ENCODE data around the gene AMZ1. TPM values are rescaled to one million over a fixed set of nuclear protein-coding genes. Genes with fewer than 3 reads are reported as not detected.
A peak's percentile ranks its signal among the peaks of the same experiment; 100 is the strongest.

AMZ1 gene
- total RNA-seq, 4 donors from 2014 or later = under 0.01 to 1.2 (median 0.53) TPM

DNA sequence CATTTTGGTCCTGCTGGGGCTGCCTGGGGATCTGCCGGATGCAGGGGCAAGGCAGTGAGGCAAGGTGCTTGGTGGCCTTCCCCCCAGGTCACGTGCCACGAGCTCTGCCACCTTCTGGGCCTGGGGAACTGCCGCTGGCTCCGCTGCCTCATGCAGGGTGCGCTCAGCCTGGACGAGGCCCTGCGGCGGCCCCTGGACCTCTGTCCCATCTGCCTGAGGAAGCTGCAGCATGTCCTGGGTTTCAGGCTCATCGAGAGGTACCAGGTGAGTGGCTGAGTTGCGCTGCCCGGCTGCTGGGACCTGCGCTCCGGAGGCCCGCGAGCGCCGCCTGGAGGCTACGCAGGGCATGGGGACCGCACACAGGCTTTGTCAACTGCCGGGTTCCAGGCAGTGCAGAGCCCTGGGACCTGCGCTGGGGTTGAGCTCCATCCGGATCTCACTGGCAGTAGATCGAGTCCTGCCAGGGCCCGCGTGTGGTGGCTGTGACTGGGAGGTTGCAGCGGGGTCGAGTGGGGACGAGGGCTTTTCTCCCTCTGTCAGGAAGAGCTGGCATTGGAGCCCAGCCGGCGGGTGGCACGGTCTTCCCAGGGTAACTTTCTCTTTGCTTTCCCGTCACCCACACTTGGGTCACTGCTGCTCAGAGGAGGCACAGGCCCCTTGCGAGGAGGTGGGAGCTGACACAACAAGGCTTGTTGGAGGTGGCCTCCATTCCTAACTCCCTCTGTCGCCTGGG lies 21.7 kb downstream of the AMZ1 start:
- Histone ChIP-seq H3K27ac (replicated peaks in 1 of 4) (no peak overlapping the region), H3K36me3 (no peaks in the 10 kb centered on the region), H3K9me3 (no peaks in the 10 kb centered on the region), H3K27me3 (no peaks in the 10 kb centered on the region), H3K4me3 (peak overlapping the region in 1 of 4 donors; percentile 32), H3K4me1 (peaks cover 9 to 17% (median 11%) of the 10 kb centered on the region in 4 donors)
- no peak for TF ChIP-seq POLR2AphosphoS5 (IDR thresholded peaks at IDR 0.05)
- TF ChIP-seq, protein P1, sequence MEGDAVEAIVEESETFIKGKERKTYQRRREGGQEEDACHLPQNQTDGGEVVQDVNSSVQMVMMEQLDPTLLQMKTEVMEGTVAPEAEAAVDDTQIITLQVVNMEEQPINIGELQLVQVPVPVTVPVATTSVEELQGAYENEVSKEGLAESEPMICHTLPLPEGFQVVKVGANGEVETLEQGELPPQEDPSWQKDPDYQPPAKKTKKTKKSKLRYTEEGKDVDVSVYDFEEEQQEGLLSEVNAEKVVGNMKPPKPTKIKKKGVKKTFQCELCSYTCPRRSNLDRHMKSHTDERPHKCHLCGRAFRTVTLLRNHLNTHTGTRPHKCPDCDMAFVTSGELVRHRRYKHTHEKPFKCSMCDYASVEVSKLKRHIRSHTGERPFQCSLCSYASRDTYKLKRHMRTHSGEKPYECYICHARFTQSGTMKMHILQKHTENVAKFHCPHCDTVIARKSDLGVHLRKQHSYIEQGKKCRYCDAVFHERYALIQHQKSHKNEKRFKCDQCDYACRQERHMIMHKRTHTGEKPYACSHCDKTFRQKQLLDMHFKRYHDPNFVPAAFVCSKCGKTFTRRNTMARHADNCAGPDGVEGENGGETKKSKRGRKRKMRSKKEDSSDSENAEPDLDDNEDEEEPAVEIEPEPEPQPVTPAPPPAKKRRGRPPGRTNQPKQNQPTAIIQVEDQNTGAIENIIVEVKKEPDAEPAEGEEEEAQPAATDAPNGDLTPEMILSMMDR (IDR thresholded peaks at IDR 0.05) = peak; percentile 62 to 91 (median 73)
- TF ChIP-seq EP300 (IDR thresholded peaks at IDR 0.05) = no peak
- TF ChIP-seq POLR2A (IDR thresholded peaks at IDR 0.05; ENCODE audit: low read depth) = no peak
- intact Hi-C loops (cut with DNase I) = no loop called here
- 74% methylated on average over 7 of the region's 35 CpGs for WGBS
- DNase-seq (ENCODE audit: extremely low spot score) = no peak

DNA sequence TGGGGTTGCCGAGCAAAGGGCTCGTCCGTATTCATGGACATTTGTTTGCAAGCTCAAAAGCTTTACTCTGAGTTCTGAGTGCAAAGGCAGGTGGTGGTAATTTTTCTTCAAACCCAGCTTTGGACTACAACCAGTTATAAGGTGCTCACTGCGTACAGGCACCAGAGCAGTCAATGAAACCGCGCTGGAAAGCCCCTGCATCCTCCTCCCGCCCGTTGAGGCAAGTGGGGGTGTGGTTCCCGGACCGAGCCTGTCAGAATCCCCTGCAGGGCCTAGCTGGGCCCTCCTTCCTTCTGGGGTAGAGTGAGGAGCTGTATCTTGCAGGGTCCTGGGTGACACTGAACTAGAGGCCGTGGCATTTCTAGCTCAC lies 22.3 kb downstream of the AMZ1 start:
- TF ChIP-seq, protein P1 (IDR thresholded peaks at IDR 0.05) = no peak
- TF ChIP-seq POLR2A (IDR thresholded peaks at IDR 0.05; ENCODE audit: low read depth) (no peak), EP300 (IDR thresholded peaks at IDR 0.05) (no peak), POLR2AphosphoS5 (IDR thresholded peaks at IDR 0.05) (no peak)
- H3K27ac ChIP-seq (replicated peaks in 1 of 4) = no peak overlapping the region
- no peaks in the 10 kb centered on the region for H3K9me3 ChIP-seq
- intact Hi-C loops (cut with DNase I) = no loop called here
- no peaks in the 10 kb centered on the region for H3K27me3 ChIP-seq
- peaks cover 9 to 17% (median 14%) of the 10 kb centered on the region in 4 donors for H3K4me1 ChIP-seq
- DNase-seq (ENCODE audit: extremely low spot score) = no peak
- H3K36me3 ChIP-seq = no peaks in the 10 kb centered on the region
- WGBS = 85% methylated on average over 11 of the region's 11 CpGs
- H3K4me3 ChIP-seq = peak overlapping the region in 1 of 4 donors; percentile 32

DNA sequence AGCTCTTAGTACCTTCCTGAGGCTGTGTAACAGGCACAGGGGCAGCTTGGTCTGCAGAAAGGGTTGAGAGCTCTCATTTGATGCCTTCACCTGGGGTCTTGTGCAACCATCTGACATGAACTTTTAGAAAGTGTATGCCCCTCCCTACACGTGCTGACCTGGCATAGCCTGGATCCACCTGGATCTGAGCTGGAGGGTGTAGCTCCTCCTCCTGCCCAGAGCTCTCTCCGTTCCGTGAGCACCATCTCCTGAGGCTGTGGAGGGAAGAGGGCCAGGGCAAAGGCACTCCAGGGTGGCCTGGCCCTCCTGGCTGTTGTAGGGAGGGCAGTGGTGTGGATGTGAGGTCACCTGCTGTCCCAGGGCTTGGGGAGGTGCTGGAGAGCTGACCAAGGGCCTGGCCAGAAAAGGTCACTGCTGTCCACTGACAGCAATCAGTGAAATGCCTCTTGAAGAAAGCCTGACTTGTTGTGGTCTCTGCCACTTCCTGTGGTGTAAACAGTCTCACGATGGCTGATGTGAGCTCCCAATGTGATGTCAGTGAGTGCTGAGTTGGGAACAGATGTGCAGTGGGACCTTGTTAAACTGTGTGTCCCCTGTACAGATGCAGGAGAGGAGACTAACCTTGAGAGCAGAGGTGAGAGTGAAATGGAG lies 23.0 kb downstream of the AMZ1 start:
- TF ChIP-seq EP300 (IDR thresholded peaks at IDR 0.05) (no peak), POLR2A (IDR thresholded peaks at IDR 0.05; ENCODE audit: low read depth) (no peak), POLR2AphosphoS5 (IDR thresholded peaks at IDR 0.05) (no peak)
- TF ChIP-seq, protein P1 (IDR thresholded peaks at IDR 0.05) = no peak
- H3K4me1 ChIP-seq = peaks cover 13 to 23% (median 20%) of the 10 kb centered on the region in 4 donors
- H3K27ac ChIP-seq (replicated peaks in 1 of 4) = no peak overlapping the region
- intact Hi-C loops (cut with DNase I) = no loop called here
- no peak for DNase-seq (ENCODE audit: extremely low spot score)
- no peaks in the 10 kb centered on the region for H3K27me3 ChIP-seq
- no peak overlapping the region for H3K4me3 ChIP-seq
- H3K36me3 ChIP-seq = no peaks in the 10 kb centered on the region
- no peaks in the 10 kb centered on the region for H3K9me3 ChIP-seq
- WGBS = 67% methylated on average over 3 of the region's 4 CpGs

DNA sequence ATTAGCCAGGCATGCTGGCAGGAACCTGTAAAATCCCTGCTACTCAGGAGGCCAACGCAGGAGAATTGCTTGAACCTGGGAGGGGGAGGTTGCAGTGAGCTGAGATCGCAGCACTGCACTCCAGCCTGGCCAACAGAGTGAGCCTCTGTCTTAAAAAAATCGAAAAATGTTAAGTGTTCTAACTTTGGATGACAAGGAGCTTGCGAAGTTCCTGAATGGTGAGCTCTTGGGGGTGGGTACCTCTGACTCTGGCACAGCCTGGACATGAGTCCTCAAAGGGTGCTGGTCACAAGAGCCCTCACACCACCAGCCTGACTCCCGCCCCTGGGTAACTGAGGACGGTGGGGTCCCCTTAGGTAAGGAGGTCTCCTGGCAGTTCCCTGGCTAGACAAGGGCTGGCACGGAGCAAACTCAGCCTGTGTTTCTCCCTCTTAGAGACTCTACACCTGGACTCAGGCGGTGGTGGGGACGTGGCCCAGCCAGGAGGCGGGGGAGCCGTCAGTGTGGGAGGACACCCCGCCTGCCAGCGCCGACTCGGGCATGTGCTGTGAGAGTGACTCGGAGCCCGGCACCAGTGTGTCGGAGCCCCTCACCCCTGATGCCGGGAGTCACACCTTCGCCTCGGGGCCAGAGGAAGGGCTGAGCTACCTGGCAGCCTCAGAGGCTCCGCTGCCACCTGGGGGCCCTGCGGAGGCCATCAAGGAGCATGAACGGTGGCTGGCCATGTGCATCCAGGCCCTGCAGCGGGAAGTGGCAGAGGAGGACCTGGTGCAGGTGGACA lies 24.1 kb downstream of the AMZ1 start:
- 90% methylated on average over 16 of the region's 25 CpGs for WGBS
- intact Hi-C loops (cut with DNase I) = no loop called here

More for the DNA sequence above, 24.1 kb downstream of the AMZ1 start:
- Histone ChIP-seq H3K36me3 (no peaks in the 10 kb centered on the region), H3K4me1 (peaks cover 24 to 33% (median 30%) of the 10 kb centered on the region in 4 donors), H3K27me3 (no peaks in the 10 kb centered on the region), H3K4me3 (no peak overlapping the region), H3K27ac (replicated peaks in 1 of 4) (no peak overlapping the region), H3K9me3 (no peaks in the 10 kb centered on the region)
- DNase-seq (ENCODE audit: extremely low spot score) = no peak
- TF ChIP-seq POLR2A (IDR thresholded peaks at IDR 0.05; ENCODE audit: low read depth) (no peak), EP300 (IDR thresholded peaks at IDR 0.05) (no peak), POLR2AphosphoS5 (IDR thresholded peaks at IDR 0.05) (no peak)
- TF ChIP-seq, protein P1 (IDR thresholded peaks at IDR 0.05) = no peak
